K562 (cell line): ENCODE measurements around the gene SMAP2. TPM values are rescaled to one million over a fixed set of nuclear protein-coding genes. Genes with fewer than 3 reads are reported as not detected.

ENCODE experiments used
- ATAC-seq: fragments of 200-7000 bp; cut with Tn5 transposase; 3 replicates; pipeline ENCODE4 v1.9.1; 2020; ENCODE audit warnings: moderate library complexity
- BruUV-seq: library from RNA; stranded (reverse); fragments of 400-500 nt; replicated peaks from 2 replicates; lab custom pipeline; 2021; lab: Mats Ljungman, UMichigan
- CTCF ChIA-PET: fragments of 300-600 bp; formaldehyde crosslinking; extraction: SDS; loops from one replicate; lab custom pipeline; 2021; ENCODE audit warnings: low intra/inter-chr PET ratio; lab: Yijun Ruan, JAX
- POLR2A ChIA-PET: fragments of 300-600, 350-650 bp; sonication (Branson Sonifier 250); formaldehyde crosslinking; extraction: SDS; loops from one replicate; lab custom pipeline; 2021; ENCODE audit warnings: antibody characterized with exemption, inconsistent platforms; lab: Yijun Ruan, JAX
- DNase-seq, 4 experiments: peaks; one replicate each; pipeline versions ENCODE4 v3.0.0 to v3.0.0-alpha.2; 2011 to 2018; ENCODE audit warnings: low spot score in 3 of 4, mixed read lengths in 3 of 4; ENCODE audit errors: extremely low read depth in 1 of 4
- FAIRE-seq: peaks from 2 replicates; lab custom pipeline; 2011; peaks lifted over from hg19 to GRCh38; lab: Jason Lieb, UNC
- H2AFZ ChIP-seq: 2 replicates; pipeline ENCODE4 v1.6.0; 2011; ENCODE audit warnings: low read depth, low read length, control low read depth, inconsistent platforms
- H3K27ac ChIP-seq: fragments of 200-600 bp; 3 replicates; pipeline ENCODE4 v1.8.0; 2011; ENCODE audit warnings: low read depth, mild to moderate bottlenecking, control low read depth, inconsistent platforms, low read length, moderate library complexity, mixed read lengths; ENCODE audit errors: extremely low read depth
- H3K27me3 ChIP-seq, 2 experiments: fragments of 300-600 bp in 1 of 2; 2 replicates in 1 of 2; 3 replicates in 1 of 2; pipeline versions ENCODE4 v1.6.0 to v1.8.0; 2011; ENCODE audit warnings: inconsistent platforms in 2 of 2, low read length in 2 of 2, mild to moderate bottlenecking in 1 of 2, mixed read lengths in 1 of 2, moderate library complexity in 1 of 2; ENCODE audit not compliant: control insufficient read depth in 2 of 2, insufficient read depth in 2 of 2
- H3K36me3 ChIP-seq: fragments of 300-600 bp; 3 replicates; pipeline ENCODE4 v1.8.0; 2011; ENCODE audit warnings: mild to moderate bottlenecking, low read length, inconsistent platforms; ENCODE audit not compliant: control insufficient read depth, insufficient read depth
- H3K4me1 ChIP-seq, 2 experiments: fragments of 200-600 bp in 1 of 2; replicated peaks in 1 of 2; 2 replicates in 1 of 2; 3 replicates in 1 of 2; pipeline versions ENCODE4 v1.5.1 to v1.8.0; 2011; ENCODE audit warnings: inconsistent platforms in 2 of 2, low read length in 2 of 2, mild to moderate bottlenecking in 1 of 2, mixed read lengths in 1 of 2, moderate library complexity in 1 of 2; ENCODE audit not compliant: control insufficient read depth in 2 of 2, insufficient read depth in 2 of 2
- H3K4me2 ChIP-seq: 2 replicates; pipeline ENCODE4 v1.6.1; 2011; ENCODE audit warnings: low read length, control low read depth, inconsistent platforms, mixed read lengths; ENCODE audit not compliant: insufficient read depth
- H3K4me3 ChIP-seq: fragments of 200-600 bp; sonication (generic), shearing (Covaris generic); 2 replicates; pipeline ENCODE4 v1.5.1; 2016; ENCODE audit warnings: control low read depth, inconsistent platforms
- H3K79me2 ChIP-seq: fragments of 200-600 bp; 3 replicates; pipeline ENCODE4 v1.8.0; 2011; ENCODE audit warnings: low read length, inconsistent platforms; ENCODE audit not compliant: control insufficient read depth, insufficient read depth
- H3K9ac ChIP-seq, 2 experiments: 2 replicates each; pipeline versions ENCODE4 v1.6.0 to v1.6.1; 2011; ENCODE audit warnings: low read depth in 2 of 2, low read length in 2 of 2, control low read depth in 1 of 2, inconsistent platforms in 1 of 2, mild to moderate bottlenecking in 1 of 2, mixed read lengths in 1 of 2; ENCODE audit not compliant: insufficient read depth in 1 of 2
- H3K9me1 ChIP-seq: one replicate; pipeline ENCODE4 v1.6.0; 2011; ENCODE audit warnings: inconsistent platforms, mild to moderate bottlenecking, low read length, moderate library complexity; ENCODE audit not compliant: control insufficient read depth, insufficient read depth
- H3K9me3 ChIP-seq: replicated peaks from 2 replicates; pipeline ENCODE4 v1.5.1; 2011; ENCODE audit warnings: low read depth, low read length, inconsistent platforms; ENCODE audit not compliant: control insufficient read depth, insufficient read depth
- H4K20me1 ChIP-seq: replicated peaks from 2 replicates; pipeline ENCODE4 v1.6.1; 2011; ENCODE audit warnings: low read length, inconsistent platforms, mixed read lengths; ENCODE audit not compliant: control insufficient read depth, insufficient read depth
- ARID1B ChIP-seq: fragments of 450-650 bp; IDR thresholded peaks from 2 replicates; pipeline ENCODE4 v1.6.1; 2016; ENCODE audit warnings: antibody characterized with exemption, mild to moderate bottlenecking, inconsistent platforms
- BRD4 ChIP-seq: fragments of 200-600 bp; sonication (generic); IDR thresholded peaks from 2 replicates; pipeline ENCODE4 v1.6.1; 2017; ENCODE audit warnings: inconsistent platforms
- ESRRA ChIP-seq: fragments of 450-650 bp; IDR thresholded peaks from 2 replicates; pipeline ENCODE4 v1.6.1; 2014; ENCODE audit warnings: low read depth, mild to moderate bottlenecking, moderate library complexity, borderline replicate concordance
- EZH2 ChIP-seq: IDR thresholded peaks from 2 replicates; pipeline ENCODE4 v1.6.1; 2012; ENCODE audit warnings: low read depth, mild to moderate bottlenecking, inconsistent platforms, low read length, borderline replicate concordance
- HDAC2 ChIP-seq: fragments of 450-650 bp; IDR thresholded peaks from 2 replicates; pipeline ENCODE4 v1.6.1; 2016; ENCODE audit warnings: mild to moderate bottlenecking
- HDAC6 ChIP-seq: IDR thresholded peaks from 2 replicates; pipeline ENCODE4 v1.6.1; 2012; ENCODE audit warnings: low read depth, mild to moderate bottlenecking, control low read depth, inconsistent platforms, low read length, moderate library complexity
- IFI16 ChIP-seq: fragments of 250-450 bp; sonication (Bioruptor Pico); IDR thresholded peaks from 2 replicates; pipeline ENCODE4 v2.1.2; 2022; ENCODE audit warnings: mild to moderate bottlenecking, inconsistent platforms
- NFE2 ChIP-seq: IDR thresholded peaks from 2 replicates; pipeline ENCODE4 v1.6.1; 2014; ENCODE audit warnings: antibody characterized with exemption, low read depth
- POLR2AphosphoS5 ChIP-seq: IDR thresholded peaks from 2 replicates; pipeline ENCODE4 v1.6.1; 2011; ENCODE audit warnings: mild to moderate bottlenecking, low read depth, low read length, moderate library complexity; ENCODE audit not compliant: control insufficient read depth, insufficient read depth
- RBFOX2 ChIP-seq: fragments of 200-400 bp; formaldehyde crosslinking; IDR thresholded peaks from 2 replicates; pipeline ENCODE4 v1.6.1; 2017; ENCODE audit warnings: low read depth, mild to moderate bottlenecking, low read length, moderate library complexity
- SMARCA5 ChIP-seq: fragments of 450-650 bp; IDR thresholded peaks from 2 replicates; pipeline ENCODE4 v1.6.1; 2016
- TBP ChIP-seq: optimal IDR thresholded peaks from 2 replicates; pipeline ENCODE3; 2011; ENCODE audit warnings: low read depth, low read length, improper control_type of control experiment
- XRCC5 ChIP-seq: fragments of 200-400 bp; formaldehyde crosslinking; IDR thresholded peaks from 2 replicates; pipeline ENCODE4 v1.6.1; 2017; ENCODE audit warnings: low read depth, mild to moderate bottlenecking, low read length
- ZKSCAN3 ChIP-seq: fragments of 250-450 bp; sonication (Bioruptor Pico); IDR thresholded peaks from 2 replicates; pipeline ENCODE4 v1.4.0; 2020
- ZNF12 ChIP-seq: sonication (generic); formaldehyde crosslinking; IDR thresholded peaks from 2 replicates; pipeline ENCODE4 v1.4.0; 2020; ENCODE audit warnings: mild to moderate bottlenecking, missing genetic modification reagents
- ZNF146 ChIP-seq: IDR thresholded peaks from one replicate; pipeline ENCODE4 v1.6.1; 2018; ENCODE audit warnings: missing compliant biosample characterization; ENCODE audit not compliant: unreplicated experiment
- WGBS: fragments of 100-300 bp; shearing (Covaris generic); methylation state at CpG from one replicate; pipeline ENCODE4 v1.1.6; 2016; ENCODE audit warnings: low coverage, mixed read lengths; ENCODE audit not compliant: insufficient coverage; ENCODE audit errors: missing lambda C conversion rate; 5-methylcytosine and 5-hydroxymethylcytosine counted together
- in situ Hi-C: fragments of 300-500 bp; cut with MboI; formaldehyde crosslinking; loops from 4 replicates; pipeline ENCODE4 v1.15.0; 2018; ENCODE audit warnings: inconsistent platforms, mixed read lengths
- intact Hi-C: fragments of 100-400 bp; cut with micrococcal nuclease; formaldehyde crosslinking; loops from 2 replicates; pipeline ENCODE4 v1.14.2; 2022
- polyA plus RNA-seq, 8 experiments: library from polyadenylated mRNA; depleted of rRNA in 4 of 8; stranded (reverse) in 5 of 8; unstranded in 3 of 8; fragments of >200 nt; fragmentation: Nextera tagmentation in 2 of 8; fragmentation: Illumina TruSeq in 1 of 8; extraction: Ambion mirVana in 2 of 8; extraction: Trizol in 1 of 8; gene quantifications; 2 replicates each; pipeline versions ENCODE4 v1.2.1 to v1.2.3, GENCODE V29; 2011 to 2014; ENCODE audit warnings: inconsistent platforms in 1 of 8, missing spikeins in 1 of 8
- total RNA-seq, 7 experiments: library from RNA; depleted of rRNA in 6 of 7; stranded (reverse); fragments of >200 nt in 6 of 7; fragmentation: Illumina TruSeq in 2 of 7; extraction: Trizol in 2 of 7; gene quantifications; 2 replicates each; pipeline versions ENCODE4 v1.2.1 to v1.2.3, GENCODE V29; 2011 to 2021; ENCODE audit warnings: low replicate concordance in 1 of 7
- TF ChIP-seq, protein P1 (sequence below), 2 experiments: fragments of 450-650 bp in 1 of 2; sonication (generic) in 1 of 2; formaldehyde crosslinking in 1 of 2; IDR thresholded peaks in 1 of 2; conservative IDR thresholded peaks in 1 of 2; 2 replicates each; pipeline versions ENCODE4 v1.6.1 to v1.8.1; 2016 to 2023; ENCODE audit warnings: mild to moderate bottlenecking in 2 of 2, moderate library complexity in 2 of 2, inconsistent platforms in 1 of 2, missing genetic modification reagents in 1 of 2
- TF ChIP-seq, protein P2 (sequence below): sonication (generic); formaldehyde crosslinking; IDR thresholded peaks from 2 replicates; pipeline ENCODE4 v1.8.0; 2022; ENCODE audit warnings: missing genetic modification reagents, mild to moderate bottlenecking, moderate library complexity, borderline replicate concordance
- TF ChIP-seq, protein P3 (sequence below): fragments of 250-450 bp; sonication (Bioruptor Pico); IDR thresholded peaks from 2 replicates; pipeline ENCODE4 v1.5.0; 2021

Gene SMAP2
- total and polyA plus RNA-seq, 9 of the 15 experiments (the other 6 are each of a cell fraction or from before 2014, with no cell fraction given): 38.7 to 212 (median 94.1) TPM

DNA sequence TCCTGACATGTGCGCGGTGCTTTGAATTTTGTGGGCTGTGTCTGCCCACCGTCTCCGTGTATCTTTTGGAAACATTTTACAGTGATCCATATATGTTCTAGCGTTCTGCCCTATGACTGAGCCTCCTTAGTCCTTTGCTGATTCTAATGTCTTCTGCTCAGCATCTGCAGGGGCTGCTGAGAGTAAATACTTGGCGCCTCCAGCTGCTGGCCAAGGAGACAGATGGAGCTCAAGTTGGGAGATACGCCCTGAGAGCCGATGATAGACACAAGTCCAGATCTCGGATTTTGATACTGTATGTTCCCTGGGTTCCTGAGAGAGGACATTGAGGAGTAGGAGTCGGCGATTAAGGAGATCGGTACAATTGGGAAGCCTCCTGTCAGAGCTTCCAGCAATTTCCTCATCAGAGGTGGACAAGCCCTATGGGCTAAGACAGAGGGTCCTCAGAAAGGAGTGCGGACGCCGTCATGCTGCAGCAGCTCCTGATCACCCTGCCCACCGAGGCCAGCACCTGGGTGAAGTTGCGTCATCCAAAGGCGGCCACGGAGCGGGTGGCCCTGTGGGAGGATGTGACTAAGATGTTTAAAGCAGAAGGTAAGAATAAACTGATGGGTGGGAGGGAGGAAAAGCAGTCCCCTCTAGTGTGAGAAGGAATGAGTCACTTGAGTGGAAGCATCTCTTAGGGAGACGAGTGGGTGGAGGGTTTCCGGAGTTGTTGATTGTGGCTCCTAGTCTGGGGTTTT is 77.1 kb downstream of the SMAP2 start:
- Histone ChIP-seq H3K79me2 (peaks cover 22% of the 10 kb centered on the region), H3K9ac (peak overlapping the region; percentile 80 to 90), H3K9me3 (peaks cover 17% of the 10 kb centered on the region), H3K4me1 (peaks cover 10% of the 10 kb centered on the region in 2 experiments; a peak in 3 of 5 replicates), H2AFZ (peak overlapping the region; percentile 98), H3K36me3 (peaks cover 11% of the 10 kb centered on the region; the same call in 2 of the 3 replicates), H4K20me1 (no peaks in the 10 kb centered on the region), H3K4me2 (peak overlapping the region; percentile 90), H3K9me1 (no peaks in the 10 kb centered on the region), H3K27ac (peak overlapping the region; percentile 79), H3K27me3 (no peaks in the 10 kb centered on the region), H3K4me3 (peak overlapping the region; percentile 58)
- ATAC-seq (peak; percentile 74), FAIRE-seq (peak; percentile 51), DNase-seq (peak; percentile 69 to 86 (median 72))
- BruUV-seq: TSS peak; percentile 63
- ChIA-PET CTCF (no interaction called here), POLR2A (interaction anchor here (0.6 to 2.2 kb wide), 13 partner anchors 9 to 767 kb away, joined by 3 to 7 read pairs (median 3); partner anchors contain the start of genes EXO5 and ZFP69)
- WGBS: 19% methylated on average over 22 of the region's 22 CpGs
- intact Hi-C loops (no loop called here), in situ Hi-C loops (no loop called here)
- TF ChIP-seq, protein P1, sequence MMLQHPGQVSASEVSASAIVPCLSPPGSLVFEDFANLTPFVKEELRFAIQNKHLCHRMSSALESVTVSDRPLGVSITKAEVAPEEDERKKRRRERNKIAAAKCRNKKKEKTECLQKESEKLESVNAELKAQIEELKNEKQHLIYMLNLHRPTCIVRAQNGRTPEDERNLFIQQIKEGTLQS (IDR thresholded peaks at IDR 0.05): peak; percentile 99
- TF ChIP-seq, protein P1 (CRISPR knock-in tag; conservative IDR thresholded peaks at IDR 0.05): 0 out of 2 replicates have a peak, but pooled peaks have one; percentile 61
- TF ChIP-seq, protein P2, sequence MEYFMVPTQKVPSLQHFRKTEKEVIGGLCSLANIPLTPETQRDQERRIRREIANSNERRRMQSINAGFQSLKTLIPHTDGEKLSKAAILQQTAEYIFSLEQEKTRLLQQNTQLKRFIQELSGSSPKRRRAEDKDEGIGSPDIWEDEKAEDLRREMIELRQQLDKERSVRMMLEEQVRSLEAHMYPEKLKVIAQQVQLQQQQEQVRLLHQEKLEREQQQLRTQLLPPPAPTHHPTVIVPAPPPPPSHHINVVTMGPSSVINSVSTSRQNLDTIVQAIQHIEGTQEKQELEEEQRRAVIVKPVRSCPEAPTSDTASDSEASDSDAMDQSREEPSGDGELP (CRISPR knock-in tag): no peak; the same call in 1 of the 2 replicates
- TF ChIP-seq XRCC5: peak; percentile 20; the same call in 1 of the 2 replicates
- 0 out of 2 replicates have a peak, but pooled peaks have one; percentile 34 for TF ChIP-seq POLR2AphosphoS5
- no peak for TF ChIP-seq IFI16 (CRISPR knock-in tag)
- peak; percentile 55 for TF ChIP-seq TBP
- TF ChIP-seq EZH2: no peak
- peak; percentile 60 for TF ChIP-seq NFE2
- no peak for TF ChIP-seq ZKSCAN3 (CRISPR knock-in tag)
- peak; percentile 71; the same call in 1 of the 2 replicates for TF ChIP-seq BRD4
- no peak for TF ChIP-seq RBFOX2
- TF ChIP-seq HDAC2: peak; percentile 51; the same call in 1 of the 2 replicates
- TF ChIP-seq ESRRA: peak; percentile 45; the same call in 1 of the 2 replicates
- TF ChIP-seq ZNF12: no peak
- TF ChIP-seq HDAC6: no peak
- no peak for TF ChIP-seq ZNF146 (CRISPR knock-in tag)
- peak; percentile 79 for TF ChIP-seq ARID1B
- TF ChIP-seq, protein P3, sequence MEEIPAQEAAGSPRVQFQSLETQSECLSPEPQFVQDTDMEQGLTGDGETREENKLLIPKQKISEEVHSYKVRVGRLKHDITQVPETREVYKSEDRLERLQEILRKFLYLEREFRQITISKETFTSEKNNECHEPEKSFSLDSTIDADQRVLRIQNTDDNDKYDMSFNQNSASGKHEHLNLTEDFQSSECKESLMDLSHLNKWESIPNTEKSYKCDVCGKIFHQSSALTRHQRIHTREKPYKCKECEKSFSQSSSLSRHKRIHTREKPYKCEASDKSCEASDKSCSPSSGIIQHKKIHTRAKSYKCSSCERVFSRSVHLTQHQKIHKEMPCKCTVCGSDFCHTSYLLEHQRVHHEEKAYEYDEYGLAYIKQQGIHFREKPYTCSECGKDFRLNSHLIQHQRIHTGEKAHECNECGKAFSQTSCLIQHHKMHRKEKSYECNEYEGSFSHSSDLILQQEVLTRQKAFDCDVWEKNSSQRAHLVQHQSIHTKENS (CRISPR knock-in tag): no peak
- TF ChIP-seq SMARCA5: 0 out of 2 replicates have a peak, but pooled peaks have one; percentile 21
